ENCODE measurements around the gene CYP2W1.
A peak's percentile ranks its signal among the peaks of the same experiment; 100 is the strongest.
"Not testable (repeated sequence)": the region's sequence is repeated elsewhere in the genome, so short reads cannot be mapped to it uniquely, and the experiment has no call there.

CYP2W1 gene

DNA sequence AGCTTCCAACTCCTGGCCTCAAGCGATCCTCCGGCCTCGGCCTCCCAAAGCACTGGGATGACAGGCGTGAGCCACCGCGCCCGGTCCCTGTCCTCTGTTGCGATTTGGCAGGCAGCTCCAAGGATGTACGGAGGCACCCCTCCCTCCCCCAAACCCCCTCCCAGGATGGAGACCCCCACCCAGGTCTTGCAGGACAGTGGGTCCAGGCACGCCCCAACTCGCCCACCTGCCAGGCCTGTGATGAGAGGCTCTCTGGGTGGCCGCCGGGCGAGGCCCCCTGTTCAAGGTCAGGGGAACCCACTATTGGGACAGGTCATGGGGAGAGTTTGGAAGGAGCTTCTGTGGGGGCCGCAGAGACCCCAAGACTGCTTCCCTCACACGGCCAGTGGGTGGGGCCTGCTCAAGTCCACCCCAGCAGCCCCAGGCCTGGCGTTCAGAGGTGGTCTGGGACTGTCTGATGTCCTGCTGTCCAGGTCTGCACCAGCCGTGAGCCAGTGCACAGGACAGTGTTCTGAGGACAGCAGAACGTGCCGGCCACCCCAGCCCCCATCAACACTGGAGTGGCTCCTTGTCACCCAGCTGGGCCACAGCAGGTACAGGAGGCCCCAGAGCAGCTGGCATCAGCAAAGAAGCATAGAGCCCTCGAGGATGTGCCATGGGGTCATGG, 31.0 kb upstream of the CYP2W1 start:
- DNase-seq: no peak

DNA sequence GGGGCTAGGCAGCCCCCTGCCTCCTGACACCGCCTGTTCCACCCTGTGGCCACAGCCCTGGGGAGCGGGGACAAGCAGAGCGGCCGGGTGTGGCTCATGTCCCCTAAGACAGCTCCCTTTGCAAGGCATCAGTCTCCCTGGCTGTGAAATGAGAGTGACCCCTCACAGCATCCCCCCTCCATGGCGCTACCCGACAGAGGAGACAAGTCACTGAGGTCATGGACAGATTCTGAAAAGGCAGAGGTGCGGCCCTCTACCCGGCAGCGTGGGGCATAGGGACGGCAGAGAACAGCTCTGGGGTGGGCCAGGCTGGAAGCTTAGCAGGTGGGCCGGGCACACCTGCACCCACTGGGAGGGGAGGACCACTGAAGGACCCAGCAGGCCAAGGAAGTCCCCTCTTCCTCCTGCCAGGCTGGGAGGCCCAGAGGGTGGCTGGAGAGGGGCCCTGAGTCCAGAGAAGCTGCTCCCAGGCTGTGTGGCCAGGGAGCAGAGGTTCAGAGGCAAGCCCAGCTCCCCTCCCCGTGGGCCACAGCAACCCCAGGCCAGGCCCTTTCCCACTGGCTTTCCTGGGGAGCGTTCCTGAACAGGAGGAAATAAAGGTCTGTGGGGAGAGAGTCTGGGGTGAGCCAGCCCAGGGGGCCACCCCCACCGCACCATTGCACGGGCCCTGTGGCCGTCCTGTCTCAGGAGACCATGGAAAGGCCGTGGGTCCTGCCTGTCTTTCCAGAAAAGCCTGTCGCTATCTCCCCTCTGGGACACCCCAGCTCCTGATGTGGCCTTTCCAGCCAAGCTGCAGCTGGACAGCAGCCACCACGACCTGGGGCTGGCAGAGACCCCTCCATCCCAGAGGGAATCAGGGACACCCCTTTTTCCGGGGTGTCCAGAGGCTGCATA, 30.2 kb upstream of the CYP2W1 start:
- no peak for DNase-seq

DNA sequence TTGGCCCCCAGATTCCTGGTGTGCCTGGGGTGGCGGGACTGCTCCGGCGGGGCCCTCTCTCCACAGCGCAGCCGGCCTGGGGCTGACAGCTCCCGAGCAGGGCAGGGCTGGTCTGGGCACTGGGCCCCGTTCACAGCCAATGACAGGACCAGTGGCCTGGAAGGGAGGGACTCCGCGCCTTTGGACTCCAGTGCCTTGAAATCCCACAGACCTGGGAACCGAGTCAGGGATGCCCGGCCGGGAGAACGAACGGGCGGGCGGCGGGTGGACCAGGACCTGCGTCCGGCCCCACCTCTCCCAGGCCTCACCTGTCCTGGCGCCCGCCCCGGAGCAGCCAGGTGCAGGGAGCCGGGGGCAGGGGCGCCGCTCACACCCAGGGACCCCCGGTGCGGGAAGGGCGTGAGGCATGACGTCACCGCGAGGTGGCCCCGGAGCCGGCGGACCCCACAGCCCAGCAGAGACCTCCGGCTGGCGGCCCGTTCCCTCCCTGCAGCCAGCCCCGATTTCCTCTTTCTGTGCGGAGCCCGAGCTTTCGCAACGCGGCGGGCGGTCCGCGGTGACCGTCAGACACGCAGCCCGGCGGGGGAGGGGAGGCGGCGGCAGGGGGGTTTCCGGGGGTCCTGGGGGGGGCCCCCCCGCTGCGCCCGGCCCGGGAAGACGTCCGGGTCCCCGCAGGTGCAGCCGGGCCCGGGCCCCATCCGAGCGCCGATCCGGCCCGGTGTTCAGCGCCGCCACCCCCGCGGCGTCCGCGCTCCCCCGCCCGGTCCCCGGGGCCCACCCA, 29.2 kb upstream of the CYP2W1 start:
- DNase-seq: no peak

DNA sequence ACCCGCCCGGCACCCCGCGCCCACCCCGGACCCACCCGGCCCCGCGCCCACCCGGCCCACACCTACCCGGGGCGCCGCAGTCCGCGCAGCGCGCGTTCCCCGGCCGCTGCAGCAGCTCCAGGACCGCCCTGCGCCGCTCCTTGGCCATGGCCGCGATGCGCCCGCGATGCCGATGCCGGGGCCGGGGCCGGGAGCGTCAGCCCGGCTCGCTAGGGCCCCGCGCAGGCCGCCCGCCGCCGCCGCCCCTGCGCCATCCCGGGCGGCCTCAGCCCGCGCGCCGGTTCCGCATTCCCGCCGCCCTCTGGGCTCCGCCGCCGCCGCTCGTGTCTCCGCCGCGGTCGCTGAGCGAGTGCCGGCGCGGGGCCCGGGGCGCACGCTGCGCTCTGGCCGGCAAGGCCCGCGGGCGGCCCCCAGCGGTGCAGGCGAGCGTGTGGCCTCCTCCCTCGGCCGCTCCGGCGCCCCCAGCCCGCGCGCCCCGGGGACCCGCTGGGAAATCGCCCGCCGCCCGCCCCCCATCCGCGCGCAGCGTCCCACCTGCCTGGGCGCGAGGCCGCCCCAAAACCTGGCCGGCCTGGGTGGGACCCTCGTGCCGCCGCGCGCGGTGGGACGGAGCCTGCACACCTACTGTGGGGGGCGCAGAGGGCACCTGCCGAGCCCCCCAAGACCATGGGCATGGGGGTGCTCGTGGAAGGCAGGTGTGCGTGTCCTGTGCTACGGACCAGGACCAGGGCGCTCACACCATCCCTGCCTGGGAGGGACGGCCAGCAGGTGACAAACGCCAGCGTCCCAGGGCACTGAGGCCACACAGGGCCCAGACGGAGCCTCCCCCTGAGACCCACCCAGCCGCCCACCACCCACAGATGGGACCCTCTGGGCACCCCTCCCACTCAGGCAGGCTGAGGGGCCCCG, 28.4 kb upstream of the CYP2W1 start, which contains the start of gene ADAP1:
Gene ADAP1 (minus strand): TSS at position 351 of the 909 bp plus-strand sequence. CDS start 203 bp downstream, at position 148.
- DNase-seq: peak; percentile 32

DNA sequence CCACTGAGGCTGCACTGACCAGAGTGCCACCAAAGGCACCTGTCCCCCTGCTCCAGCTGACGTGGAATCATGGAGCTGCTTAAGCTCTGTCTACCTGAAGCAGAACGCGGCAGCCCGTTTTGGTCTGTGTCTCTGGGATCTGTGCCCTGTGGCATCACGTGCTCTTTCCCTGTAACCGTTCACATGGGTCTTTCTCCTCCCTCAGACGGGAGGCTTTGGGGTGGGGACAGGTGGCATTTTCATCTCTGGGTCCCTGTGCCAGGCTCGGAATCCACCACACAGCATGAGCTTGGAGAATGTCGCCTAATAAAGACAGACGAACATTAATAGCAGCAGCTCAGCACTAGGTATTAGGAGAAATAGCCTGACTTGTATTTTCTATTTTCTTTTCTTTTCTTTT, 26.9 kb upstream of the CYP2W1 start:
- DNase-seq: no peak

DNA sequence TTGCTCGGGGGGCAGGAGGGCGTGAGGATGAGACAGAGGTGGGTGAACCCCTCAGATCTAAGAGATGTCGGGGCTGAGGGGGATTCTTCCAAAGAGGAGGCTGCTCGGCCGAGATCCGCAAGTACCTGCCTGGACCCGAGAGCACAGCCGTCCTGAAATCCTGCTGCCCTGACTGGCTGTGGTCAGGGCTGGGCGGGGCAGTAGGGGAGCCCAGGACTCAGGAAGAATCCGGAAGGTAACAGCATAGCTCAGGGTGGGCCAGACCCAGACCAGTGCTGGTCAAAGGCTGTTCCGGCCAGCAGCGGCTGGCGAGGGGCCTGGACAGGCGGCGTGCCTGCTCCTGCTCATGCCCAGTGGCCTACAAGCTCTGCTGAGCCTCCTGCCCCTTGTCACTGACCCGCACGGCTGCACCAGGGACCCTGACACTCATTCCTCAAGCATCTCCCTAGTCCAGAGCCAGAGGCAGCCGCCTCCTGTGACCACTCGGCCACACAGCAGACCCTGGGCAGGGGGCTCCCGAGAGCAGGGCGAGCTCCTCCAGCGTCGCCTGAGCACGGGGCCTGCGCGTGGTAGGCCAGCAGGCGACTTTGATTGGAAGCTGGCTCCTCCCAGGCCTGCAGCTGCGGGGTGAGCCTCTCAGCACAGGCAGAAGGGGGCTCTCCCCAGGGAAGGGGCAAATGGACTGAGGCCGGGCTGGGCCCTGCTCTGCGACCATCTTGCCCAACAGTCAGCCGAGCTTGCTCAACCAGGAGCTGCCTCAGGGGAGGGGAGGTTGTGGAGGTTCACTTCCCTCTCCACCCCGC, 25.4 kb upstream of the CYP2W1 start:
- DNase-seq: no peak

DNA sequence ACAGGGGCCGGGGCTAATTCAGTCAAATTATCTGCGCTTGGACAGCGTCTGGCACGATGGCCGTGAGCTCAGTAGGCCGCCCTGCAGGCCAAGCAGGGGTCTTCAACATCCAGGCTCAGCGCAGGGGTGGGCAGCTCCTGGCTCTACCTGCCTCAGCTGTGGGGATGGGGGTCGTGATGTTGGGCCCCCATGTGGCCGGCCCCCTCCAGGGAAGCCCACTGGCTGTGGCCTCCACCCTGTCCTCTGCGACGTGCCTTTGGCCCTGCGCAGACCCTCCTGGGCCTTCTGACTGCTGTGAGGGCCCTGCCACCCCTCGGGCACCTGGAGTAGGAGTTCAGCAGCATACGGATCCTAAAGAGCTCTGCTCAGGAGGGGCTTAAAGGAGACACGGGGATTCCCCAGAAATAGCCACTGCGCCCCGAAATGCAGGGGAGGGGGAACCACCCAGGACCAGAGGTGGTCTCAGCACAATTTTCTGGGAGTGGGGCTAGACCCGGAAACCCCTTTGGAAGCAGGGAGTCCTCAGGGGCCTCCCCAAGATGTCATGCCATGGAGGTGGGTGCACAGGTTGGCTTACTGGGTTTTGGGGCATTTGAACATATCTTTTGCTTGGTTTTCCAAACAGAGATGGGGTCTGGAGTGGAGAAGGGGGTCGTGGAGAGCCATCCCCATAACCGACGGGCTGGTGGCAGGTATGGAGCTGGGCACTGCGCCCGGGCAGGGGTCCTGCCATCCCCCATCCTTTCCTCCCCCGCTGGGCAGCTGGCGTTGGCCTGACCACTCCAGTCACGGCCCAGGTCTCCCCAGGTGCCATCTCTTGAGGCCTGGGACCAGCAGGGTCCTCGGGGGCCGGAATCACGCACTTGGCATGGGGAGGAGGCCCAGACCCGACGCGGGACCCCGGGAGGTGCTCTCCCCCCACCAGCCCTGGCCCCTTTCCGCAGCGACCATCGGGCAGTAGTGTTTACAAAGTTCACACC, 24.5 kb upstream of the CYP2W1 start:
- DNase-seq: no peak

DNA sequence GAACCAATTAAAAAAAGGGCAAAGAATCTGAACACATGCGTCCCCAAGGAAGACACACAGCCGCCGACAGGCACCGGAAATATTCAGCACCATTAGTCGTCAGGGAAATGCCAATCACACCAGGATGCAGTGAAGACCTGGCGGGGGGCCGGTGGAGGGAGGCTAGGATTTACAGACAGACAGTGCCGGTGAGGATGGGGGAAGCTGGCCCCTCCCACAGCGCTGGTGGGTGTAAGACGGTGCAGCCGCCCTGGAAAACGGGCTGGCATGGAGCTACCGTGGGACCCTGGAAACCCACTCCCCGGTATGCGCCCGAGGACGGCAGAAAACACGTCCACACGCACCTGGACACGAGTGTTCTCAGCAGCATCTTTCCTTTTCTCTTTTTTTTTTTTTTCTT, 23.7 kb upstream of the CYP2W1 start:
- DNase-seq: no peak

DNA sequence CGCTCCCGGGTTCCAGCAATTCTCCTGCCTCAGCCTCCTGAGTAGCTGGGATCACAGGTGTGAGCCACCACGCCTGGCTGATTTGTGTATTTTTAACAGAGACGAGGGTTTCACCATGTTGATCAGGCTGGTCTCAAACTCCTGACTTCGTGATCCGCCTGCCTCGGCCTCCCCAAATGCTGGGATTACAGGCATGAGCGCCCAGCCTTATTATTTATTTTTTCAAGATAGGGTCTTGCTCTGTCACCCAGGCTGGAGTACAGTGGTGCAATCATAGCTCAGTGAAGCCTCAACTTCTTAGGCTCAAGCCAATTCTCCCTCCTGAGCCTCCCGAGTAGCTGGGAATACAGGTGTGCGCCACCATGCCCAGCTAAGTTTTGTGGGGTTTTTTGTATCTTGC, 23.2 kb upstream of the CYP2W1 start:
- not testable (repeated sequence) for DNase-seq

DNA sequence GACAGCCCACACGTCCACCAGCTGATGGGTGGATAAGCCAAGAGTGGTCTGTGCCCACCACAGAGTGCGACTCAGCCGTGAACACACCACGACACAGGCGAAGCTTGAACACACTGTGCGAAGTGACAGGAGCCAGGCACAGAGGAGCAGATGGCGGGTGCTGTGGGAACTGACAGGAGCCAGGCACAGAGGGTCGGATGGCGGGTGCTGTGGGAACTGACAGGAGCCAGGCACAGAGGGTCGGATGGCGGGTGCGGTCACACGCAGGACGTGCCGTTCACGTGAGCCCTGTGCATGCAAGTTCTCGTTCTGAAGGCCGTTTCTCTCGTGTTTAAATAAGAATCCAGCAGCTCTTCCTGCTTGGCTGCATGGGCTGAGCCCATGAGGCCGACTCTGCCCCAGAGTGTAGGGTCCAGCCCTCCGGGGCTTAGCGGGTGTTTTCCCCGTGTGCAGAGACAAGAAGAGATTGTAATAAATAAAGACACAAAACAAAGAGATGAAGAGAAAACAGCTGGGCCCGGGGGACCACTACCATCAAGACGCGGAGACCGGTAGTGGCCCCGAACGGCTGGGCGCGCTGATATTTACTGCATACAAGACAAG, 22.6 kb upstream of the CYP2W1 start:
- no peak for DNase-seq

DNA sequence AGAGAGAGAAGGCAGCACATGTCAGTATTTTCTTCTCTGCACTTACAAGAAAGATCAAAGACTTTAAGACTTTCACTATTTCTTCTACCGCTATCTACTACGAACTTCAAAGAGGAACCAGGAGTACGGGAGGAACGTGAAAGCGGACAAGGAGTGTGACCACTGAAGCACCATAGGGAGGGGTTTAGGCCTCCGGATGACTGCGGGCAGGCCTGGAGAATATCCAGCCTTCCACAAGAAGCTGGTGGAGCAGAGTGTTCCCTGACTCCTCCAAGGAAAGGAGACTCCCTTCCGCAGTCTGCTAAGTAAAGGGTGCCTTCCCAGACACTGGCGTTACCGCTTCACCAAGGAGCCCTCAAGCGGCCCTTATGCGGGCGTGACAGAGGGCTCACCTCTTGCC, 22.0 kb upstream of the CYP2W1 start:
- not testable (repeated sequence) for DNase-seq

DNA sequence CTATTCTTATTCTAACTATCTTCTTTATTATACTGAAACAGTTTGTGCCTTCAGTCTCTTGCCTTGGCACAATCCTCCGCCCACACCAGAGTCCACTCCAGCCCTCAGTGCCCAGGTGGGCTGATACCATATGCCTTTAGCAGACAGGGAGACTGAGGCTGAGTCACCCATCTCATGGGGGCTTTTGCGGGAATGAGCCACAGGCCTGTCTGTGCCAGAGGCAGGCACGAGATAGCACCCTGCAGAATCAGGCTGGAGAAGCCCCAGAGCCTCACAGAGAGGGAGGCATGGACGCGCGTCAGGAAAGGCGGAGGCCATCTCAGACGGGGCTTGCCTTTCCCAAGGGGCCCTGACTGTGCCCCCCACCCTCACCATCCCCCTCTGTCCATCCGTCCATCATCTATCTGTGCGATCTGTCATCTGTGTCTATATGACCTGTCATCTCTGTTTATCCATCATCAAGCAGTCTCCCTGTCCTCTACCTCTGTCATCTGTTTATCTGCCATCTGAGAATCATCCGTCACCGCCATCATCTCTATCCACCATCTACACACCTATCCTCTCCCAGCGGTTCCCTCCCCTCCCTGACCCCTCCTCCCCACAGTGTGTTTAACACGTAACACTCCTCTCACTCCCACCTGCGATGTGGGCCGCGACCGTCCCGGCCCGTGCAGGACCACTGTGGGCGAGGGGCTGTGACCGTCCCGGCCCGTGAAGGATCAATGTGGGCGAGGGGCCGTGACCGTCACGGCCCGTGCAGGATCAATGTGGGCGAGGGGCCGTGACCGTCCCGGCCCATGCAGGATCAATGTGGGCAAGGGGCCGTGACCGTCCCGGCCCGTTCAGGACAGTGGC, 21.2 kb upstream of the CYP2W1 start:
- no peak for DNase-seq

DNA sequence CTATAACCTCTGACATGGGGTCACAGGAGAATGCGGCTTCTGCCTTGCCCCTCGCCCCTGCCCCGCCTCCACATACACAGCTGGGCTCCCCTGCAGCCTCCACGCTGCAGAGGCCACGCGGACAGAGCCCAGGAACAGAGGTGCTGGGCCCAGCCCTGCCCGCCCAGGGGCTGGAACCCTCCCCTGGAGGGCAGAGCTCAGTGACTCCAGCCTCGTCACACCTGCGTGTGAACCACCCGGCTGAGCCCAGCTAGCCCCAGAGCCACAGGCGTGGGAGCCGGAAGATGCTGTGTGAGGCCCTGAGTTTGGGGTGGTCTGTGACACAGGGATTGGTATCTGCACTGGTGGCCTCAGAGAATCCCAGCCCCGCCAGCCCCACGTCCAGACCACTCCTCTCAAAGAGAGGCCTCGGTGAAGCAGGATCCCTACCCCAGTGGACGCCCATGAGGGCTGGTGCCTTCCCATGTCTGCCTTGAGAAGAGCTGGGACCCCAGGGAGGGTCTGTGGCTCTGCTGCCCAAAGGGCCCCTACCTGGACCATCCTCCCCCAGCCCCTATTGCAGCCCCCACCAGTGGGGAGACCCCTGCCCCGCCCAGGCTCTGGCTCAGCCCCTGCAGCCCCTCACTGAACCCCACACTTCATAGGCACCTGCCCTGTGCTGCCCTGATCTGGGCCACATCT, 20.4 kb upstream of the CYP2W1 start:
- no peak for DNase-seq

DNA sequence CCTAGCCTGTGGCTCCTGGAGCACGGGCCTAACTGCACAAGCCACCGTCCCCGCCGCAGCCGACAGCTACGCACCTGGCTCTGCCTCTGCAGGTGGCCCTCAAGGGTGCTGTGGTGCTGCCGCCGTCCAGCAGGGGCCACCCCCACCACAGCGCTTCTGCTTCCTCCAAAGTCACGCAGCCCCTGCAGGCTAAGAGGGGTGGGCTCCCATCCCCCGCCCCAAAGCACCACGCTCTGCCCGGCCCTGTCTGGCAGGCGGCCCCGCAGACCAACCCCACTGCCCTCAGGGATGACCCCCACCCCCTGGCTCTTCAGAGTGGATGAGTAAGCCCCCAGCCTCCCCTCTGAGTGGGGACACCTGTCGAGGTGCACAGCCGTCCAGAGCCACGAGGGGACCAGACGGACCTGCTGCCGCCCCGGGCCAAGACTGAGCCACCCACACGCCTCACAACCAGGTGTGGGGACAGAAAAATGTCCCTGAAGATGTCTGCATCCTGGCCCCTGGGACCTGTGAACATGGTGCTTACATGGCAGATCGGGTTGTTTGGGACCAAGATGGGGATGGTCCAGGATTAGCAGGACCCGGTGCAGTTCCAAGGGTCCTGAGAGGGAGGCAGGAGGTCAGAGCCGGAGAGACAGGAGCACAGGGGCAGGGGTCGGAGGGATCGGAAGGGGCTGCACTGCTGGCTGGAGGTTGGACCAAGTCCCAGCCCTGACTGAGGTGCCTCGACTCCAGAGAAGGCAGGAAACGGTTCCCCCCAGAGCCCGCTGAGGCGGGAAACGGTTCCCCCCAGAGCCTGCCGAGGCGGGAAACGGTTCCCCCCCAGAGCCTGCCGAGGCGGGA, 19.5 kb upstream of the CYP2W1 start:
- DNase-seq: no peak

DNA sequence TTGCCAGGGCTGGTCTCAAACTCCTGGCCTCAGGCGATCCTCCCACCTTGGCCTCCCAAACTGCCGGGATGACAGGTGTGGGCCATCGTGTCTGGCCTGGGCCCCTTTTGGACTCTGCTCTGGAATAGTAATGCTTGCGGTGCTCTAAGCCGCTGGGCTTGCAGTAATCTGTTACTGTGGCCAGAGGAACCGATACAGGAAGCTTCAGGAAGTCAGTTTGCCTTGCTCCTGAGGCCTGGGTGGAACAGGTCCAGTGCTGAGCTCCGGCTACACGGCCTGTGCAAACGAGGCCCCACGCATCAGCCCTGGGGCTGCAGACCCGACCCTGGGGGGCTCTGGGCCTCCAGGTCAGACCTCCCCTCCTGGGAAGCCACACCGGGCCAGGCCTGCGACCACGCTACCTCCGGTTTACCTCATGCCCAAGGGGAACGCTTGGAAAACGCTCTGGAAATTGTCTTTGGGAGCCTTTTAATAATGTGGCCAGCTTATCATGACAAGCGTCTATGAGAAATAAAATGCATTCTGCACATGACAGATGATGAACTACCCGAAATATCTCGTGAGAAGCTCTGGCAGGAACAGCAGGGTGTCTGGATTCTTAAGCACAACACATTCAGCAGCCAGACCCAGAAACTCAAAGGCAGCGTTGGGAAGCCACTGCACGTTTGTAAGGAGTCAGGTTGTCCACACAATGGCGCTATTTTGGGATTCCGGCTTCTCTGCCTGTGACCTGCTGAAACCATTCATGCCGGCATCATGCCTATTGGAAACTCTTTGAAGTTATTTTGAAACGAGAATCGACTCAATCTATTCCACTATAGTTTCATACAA, 18.4 kb upstream of the CYP2W1 start:
- DNase-seq: no peak
